ENCODE data around the gene EFHD1.
"Not testable (repeated sequence)": the region's sequence is repeated elsewhere in the genome, so short reads cannot be mapped to it uniquely, and the experiment has no call there.

The EFHD1 gene

DNA sequence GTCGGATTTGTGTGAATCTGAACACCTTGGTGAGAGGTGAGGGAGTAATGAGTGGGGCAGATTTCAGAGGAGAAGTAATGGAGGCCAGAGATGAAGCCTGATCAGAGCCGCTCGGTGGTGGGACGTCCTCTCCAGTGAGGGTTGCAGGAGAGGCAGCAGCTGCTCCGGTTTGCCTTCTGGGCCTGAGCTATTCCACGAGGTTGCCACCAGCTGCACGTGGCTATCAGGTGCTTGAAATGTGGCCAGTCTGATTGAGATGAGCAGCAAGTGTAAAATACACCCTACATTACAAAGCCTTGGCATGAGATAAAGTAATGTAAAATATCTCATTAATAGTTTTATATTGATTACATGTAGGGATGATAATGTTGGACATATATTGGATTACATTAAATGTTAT is 10.8 kb upstream of the EFHD1 start:
- no peak for DNase-seq

DNA sequence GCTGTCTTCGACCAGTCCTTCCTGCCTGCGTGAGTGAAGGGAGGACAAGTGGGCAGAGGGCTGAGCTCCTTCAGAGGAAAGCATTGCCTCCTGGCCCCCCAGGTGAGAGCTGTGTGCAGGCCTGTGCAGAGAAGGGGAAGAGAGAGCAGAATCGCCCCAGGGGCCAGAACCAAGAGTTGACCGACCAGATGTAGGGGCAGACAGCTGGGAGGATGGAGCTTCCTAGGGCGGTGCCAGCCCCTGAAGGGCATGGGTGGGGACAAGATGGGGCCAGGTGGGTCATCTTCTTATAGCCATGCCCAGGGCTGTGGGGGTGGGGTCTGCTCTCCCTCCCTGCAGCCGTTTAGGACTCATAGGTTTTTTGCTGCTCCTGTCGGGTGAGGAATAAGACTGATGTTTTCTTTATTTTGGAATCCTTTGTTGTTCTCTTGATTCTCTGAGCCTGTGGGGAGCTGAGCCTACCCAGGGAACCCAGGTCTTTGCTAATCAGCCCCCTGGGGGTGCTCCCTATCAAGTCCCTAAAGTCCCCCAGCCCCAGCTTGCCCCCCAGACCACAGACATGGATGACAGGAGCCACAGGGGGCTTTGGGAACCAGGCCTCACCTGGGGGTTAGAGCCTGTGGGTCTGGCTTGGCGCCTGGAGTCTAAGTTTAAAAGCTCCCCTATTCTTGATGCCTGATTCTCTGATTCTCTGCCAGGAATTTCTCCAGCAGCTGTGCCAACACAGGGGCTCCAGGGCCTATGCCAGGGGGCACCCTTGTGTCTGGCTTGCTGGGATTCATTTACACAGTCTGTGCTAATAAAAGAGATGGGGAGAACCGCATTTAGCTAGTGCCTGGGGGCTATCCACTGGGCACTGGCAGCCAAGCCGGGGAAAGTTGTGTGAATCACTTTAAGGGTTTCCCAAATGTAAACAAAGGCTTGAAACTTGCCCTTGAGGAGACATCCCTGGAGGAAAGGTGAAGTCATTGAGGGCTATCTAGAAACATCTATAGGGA is 9.3 kb upstream of the EFHD1 start:
- DNase-seq, result no peak

DNA sequence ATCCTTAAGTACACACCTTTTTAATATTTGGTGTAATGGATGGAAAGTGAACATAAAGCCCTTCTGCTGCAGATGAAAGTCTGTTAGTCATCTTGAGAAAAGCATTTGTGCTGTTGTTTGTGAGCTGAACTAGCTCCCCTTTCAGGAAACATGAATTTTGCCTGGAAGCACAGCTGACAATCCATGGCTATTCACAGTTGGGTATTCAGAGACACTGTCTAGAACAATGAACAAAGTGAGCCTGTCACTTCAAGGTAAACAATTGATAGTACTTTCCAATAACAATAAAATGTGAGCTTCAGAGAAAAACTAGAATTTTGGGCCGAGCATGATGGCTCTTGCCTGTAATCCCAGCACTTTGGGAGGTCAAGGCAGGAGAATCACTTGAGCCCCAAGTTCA is 6.8 kb upstream of the EFHD1 start:
- no peak for DNase-seq

DNA sequence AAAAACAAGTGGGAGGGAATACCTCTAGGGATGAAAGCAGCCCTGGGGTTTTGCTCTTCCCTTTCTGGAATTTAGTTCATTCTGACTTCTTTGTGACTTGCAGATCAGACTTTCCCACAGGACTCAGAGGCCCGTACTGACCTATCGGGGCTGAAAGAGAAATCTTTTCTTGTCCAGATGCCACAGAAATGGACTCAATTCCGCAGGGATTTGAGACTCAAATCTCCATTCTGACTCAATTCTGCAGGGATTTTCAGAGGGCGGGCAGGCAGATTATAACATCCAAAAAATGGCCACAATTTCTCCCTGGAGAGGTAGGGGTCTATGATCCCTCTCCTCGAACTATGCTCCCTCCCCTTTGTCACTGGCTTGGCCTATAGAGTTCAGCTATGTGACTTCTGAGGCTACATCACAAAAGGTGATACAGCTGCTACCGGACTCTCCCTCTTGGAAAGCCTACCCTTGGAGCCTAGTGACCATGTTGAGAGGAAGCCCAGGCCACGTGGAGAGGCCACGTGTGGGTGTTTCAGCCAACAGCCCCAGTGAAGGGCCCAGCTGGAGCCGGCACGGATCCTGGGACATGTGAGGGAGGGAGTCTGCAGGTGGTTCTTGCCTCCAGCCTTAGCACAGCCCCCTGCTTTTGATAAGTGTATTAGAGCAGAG is 4.8 kb upstream of the EFHD1 start:
- no peak for DNase-seq

DNA sequence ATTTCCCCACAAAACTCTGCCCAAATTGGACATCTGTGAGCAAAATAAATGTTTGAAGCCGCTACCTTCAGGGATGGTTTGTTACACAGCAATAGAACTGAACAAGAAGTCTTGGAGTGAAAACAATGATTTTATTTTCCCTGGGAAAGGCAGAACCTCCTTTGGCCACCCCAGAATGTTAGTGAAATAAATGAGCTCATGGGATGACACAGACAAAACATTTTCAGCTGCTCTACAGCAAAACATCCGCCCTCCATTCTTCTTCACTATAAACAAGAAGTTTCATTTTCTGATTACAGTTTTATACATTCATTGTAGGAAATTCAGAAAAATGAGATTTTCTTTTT is 4.3 kb upstream of the EFHD1 start:
- DNase-seq, result no peak

DNA sequence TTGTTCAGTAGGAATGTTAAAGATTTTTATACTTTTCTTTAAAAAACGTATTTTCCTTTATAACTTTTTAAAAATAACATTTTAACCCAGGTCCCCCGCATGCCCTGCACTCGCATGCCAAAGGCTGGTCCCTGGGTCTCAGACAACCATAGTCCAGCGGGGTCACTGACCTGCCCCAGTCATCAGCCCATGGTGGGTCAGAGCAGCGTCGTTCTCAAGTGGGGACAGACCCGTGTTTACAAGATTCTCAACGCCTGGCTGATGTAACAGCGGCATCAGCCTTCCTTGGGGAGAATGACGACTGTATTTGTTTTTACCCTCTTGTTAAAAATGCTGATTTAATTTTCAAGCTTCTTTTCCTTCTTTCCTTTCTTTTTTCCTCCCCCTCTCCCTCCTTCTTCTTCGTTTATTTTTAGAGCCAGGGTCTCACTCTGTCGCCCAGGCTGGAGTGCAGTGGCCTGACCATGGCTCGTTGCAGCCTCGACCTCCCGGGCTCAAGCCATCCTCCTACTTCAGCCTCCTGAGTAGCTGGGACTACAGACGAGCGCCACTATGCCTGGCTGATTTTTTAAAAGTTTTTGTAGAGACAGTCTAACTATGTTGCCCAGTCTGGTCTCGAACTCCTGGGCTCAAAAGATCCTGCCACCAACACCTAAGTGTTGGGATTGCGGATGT is 1.0 kb upstream of the EFHD1 start:
- no peak for DNase-seq

DNA sequence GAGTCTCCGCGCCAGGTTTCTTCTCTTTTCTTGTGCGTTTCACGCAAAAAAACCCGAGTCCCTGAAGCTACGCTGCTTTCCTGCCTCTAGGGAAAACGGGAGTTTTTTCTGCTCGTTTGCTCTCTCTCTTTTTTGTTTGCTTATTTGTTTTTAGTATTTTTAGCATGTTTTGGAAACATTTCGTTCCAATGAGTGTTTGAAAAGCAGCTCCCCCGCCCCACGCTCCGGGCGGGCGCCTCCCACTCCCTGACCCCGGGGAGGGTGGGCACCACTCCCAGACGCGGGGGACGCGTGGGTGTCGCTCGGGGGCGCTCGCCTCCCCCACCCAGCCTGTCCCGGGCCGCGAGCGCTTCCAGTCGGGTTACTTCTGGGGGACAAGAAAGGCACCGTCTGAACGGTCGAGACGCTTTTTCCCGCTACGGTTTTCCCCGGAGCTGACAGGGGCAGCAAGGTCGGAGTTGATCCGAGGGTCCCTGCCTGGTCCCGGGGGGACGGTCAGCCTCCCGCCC is 446 bp upstream of the EFHD1 start:
- no peak for DNase-seq

DNA sequence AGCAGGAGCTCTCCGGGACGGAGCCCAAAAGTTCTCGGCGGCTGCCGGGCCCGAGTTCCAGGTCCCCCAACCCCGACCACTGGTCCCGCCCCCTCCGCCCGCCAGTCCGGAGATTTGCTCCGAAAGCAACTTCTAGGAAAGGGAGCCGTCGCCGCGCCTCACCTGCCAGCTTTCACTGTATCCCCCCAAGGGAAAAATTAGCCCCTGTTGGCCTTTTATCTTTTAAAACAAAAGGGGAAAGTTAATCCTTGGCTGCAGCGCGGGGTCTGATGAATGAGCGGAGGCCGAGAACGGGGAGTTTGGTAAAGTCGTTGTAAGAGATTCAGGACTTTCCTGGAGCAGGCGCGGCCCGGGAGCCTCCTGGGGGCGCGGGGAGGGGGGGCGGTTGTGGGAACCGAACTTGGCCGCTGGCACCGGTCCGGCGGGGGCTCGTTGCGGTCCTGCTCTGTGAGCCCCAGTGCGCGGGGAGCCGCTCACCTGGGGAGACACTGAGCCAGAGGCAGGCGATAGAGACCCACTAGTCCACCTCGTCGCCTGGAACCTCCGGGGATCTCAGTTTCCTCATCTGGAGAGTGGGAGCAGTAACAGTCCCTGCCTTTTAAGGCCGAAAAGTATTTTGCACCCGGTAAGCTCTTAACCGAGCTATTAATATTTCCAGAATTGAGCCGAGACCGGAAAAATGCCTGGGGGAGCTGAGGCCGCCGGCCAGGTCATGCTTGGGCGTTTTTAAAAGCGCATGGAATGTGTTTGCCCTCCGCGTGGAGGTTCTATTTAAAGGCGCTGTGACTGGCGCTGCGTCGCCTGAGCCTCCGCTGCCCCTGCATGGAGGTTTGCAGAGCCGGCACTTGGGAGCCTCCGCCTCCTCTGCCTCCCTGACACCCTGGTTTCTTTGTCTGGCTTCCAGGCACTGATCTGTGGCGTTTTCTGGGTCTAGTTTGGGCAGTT is 1.1 kb downstream of the EFHD1 start:
- no peak for DNase-seq

DNA sequence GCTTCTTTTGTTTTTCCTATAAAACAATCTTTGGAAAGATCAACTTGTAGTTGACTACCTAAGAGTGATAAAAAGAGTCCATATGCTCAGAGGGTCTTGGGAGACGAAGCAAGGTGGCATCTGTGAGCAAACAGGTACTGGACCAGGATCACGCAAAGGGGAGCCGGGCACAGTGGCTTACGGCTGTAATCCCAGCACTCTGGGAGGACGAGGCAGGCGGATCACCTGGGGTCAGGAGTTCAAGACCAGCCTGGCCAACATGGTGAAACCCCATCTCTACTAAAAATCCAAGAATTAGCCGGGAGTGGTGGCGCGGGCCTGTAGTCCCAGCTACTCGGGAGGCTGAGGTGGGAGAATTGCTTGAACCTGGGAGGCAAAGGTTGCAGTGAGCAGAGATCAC is 2.0 kb downstream of the EFHD1 start:
- not testable (repeated sequence) for DNase-seq

DNA sequence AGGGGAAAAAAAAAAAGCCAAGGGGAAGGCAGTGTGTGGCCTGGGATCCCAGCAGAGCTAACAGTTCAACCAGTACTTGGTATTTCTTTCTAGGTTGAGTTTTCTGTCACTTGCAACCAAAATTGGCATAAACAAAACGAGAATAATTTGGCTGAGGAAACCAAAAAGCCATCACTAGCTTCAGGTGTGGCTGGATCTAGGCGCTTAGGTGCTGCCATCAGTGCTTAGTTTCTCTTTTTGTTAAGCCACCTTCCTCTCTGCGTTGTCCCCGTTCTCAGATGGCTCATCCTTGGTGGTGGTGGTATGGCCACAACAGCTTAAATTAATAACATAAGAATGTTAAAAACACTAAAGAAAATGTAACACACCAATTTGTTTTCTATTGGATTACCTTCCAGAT is 2.4 kb downstream of the EFHD1 start:
- DNase-seq, result no peak

DNA sequence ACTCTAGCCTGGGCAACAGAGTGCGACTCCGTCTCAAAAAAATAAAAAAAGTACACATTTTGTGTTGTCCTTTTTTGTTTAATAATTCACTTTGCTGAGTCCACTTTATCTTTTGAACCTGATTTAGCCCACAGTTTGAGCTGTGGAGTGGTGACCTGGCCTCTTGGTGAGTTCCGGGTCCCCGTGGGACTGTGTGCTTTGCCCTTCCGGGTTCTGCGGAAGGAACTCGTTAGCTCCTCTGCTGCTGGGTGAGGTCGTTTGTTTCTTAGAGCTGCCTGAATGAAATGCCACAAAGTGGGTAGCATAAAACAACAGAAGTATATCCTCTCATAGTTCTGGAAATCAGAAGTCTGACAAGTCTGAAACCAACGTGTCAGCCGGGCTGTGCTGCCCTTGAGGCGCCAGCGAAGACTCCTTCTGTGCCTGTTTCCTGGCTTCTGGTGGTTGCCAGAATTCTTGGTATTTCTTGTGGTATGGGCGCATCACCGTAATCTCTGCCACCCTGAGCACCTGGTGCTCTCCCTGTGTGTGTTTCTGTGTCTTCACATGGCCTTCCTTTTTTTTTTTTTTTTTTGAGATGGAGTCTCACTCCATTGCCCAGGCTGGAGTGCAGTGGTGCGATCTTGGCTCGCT is 3.5 kb downstream of the EFHD1 start:
- DNase-seq, result no peak

DNA sequence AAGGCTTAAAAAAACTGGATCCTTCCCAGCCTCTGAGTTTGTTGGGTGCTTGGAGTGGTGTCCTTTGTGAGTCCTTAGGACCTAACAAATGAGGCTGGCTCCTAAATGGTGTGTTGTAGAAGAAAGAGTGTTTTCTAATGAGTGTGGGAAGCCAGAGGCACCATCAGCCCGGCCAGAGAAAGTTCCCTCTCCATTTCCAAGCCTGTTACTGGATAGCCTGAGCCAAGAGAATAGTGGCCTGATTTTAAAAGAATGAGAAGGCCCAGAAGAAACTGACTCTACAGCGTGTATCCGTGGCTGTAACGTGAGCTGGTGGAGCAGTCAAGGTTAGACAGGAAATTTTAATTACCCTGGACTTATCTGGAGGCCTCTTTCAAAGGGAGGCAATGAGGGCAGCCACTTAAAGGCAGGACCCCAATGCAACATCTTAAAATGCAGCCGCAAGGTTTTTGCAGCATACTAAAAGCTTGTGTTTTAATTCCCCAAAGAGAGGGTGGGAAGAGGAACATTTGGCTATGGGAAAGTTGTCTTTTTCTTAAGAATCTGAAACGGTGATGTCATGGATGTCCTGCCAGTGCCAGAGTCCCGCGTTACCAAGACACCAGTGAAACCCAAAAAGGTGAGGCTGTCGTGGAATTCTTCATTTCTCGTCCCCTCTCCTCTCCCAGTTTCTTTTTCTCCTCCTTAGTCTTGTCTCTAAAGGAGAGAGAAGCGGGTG is 4.6 kb downstream of the EFHD1 start:
- no peak for DNase-seq

DNA sequence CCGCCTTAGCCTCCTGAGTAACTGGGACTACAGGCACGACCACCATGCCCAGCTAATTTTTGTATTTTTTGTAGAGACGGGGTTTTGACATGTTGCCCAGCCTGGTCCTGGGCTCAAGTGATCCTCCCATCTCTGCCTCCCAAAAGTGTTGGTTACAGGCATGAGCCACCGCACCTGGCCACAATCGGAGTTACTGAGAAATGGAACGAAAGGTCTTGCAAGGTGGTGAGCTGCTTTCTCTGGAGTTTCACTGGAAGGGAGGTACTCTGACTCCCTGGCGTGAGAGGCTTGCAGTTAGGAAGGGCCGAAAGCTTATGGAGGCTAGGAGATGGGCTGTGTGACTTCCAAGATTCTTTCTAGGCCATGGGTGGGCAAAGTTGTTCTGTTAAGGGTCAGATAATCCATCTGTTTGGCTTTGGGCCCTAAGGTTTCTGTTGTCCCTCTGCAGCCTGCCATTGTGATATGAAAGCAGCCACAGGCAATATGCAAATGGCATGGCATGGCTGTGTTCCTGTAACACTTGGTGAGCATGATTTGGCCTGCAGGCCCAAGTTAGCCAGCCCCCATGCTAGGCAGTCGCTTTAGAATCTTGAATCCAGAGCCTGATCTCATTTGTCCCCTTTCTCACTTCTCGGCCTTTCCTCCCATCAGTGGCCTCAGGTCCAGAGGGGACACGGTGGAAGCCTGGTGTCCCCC is 7.9 kb downstream of the EFHD1 start:
- no peak for DNase-seq

DNA sequence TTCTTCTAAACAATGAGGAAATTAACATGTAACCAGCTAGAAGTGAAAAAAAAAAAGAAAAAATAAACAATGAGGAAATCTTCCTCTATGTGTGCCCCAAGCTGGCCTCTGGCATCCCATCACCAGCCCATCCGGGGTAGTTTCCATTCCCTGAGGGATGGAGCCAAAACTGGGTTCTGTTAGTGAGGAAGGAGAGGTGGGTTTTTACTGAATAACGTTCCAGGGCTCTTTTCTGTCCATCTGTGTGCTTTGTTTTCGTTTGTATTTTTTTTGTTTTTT is 9.7 kb downstream of the EFHD1 start:
- DNase-seq, result no peak

DNA sequence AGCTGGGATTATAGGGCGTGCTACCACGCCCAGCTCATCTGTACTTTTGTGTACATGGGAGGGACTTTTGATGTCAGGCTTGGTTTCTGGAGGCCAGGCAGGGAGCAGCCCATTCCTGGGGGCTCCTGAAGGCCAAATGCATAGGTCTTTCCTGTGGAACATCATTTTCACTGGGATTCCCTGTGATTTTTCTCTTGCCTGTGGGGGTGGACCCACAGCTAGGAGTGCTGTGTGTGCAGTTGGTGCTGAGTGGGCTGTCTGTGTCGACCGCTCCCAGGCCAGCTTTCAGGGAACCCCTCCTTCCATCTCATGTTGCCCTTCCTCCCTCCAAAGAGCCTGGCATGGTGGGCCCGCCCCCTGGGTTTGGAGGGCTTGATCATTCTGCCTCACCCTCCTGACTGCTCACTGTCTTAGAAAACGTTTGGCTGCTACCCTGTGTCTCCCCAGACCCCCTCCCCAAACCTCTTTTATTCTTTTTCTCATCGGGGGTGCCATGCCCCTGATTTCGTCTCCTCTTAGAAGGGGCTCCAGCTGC is 10.5 kb downstream of the EFHD1 start:
- DNase-seq, result no peak

DNA sequence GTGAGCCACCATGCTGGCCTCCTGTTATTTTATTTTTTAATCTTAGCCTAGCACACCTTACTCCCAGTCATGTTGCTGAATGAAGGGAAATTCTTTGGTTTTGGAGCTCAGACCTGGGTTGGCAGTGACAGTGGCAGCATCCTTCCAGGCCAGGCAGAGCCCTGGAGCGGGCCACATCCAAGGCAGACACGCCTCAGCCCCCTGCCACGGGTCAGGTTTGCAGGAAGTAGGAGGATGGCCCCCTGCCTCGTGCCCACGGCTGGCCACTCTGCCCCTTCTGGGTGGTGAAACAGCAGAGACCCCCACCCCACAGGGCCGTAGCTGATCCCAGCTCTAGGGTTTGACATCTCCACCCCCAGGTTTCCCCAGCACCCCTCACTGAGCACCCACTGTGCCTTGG is 11.7 kb downstream of the EFHD1 start:
- no peak for DNase-seq

DNA sequence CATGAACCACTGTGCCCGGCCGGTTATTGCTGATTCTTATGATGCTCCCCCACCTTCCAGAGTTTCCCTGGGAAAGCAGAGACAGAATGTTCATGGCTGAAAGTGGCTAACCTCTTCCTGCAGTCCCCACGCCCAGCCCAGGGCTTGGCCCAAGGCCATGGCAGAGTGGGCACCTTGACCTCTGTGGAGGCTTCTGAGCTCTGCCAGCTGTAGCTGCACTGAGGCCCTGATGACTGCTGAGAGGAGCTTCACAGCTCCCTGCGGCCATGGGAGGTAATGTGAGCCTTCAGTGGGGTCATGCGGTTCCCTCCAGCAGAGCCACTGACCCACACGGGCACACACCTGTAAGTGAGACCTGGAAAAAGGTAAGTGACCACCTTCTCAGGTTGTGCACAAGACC is 13.3 kb downstream of the EFHD1 start:
- DNase-seq, result no peak

DNA sequence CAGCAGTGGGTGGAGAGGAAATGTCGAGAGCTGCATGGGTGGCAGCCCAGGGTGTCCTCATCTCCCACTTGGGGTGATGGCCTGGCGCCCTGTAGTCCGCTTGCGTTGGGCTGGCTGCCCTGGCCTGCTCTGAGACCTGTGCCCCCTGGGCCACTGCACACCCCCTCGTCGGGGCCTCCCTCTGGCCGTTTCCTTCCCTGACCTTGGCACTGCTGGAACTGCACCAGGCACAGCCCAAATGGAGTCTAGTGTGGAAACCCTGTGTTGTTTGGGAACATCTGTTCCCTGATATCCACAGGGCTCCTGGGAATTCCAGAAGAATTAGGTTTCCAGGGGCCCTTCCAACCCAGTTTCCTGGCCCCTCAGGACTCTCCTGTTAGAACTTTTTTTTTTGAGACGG is 13.9 kb downstream of the EFHD1 start:
- DNase-seq, result no peak

DNA sequence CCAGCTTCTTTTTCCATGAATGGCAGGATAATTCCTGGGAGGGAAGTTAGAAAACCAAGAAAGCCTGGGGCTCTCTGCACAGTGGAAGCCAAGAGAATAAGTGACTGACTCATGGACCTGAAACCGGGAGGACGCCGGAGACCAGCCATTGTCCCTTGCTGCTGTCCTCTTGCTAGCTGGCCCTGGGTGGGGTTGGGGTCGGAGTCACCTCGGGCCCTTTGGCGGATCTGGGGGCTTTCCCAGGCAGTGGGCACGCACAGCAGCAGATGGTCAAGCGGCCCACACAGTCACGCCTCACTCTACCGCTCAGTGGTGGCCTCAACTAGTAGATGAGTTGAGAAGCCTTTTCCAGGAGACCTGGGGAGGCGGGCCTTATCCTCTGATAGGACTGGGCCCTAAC is 15.6 kb downstream of the EFHD1 start:
- no peak for DNase-seq

DNA sequence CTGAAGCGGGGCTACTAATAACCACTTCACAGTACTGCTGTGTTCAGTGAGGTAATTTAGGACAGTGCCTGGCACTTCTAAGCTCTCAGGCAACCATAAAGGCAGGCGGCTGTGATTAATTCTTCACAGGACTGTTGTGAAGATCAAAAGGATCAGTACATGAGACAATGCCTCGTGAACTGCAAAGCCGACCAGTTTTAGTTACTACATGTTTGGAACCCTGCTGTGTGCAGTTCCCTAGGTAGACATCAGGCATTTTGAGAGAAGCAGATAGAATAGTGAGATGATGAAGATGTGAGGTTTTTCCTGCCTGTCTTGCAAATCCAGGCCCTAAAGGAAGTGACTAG is 19.1 kb downstream of the EFHD1 start:
- DNase-seq, result no peak

DNA sequence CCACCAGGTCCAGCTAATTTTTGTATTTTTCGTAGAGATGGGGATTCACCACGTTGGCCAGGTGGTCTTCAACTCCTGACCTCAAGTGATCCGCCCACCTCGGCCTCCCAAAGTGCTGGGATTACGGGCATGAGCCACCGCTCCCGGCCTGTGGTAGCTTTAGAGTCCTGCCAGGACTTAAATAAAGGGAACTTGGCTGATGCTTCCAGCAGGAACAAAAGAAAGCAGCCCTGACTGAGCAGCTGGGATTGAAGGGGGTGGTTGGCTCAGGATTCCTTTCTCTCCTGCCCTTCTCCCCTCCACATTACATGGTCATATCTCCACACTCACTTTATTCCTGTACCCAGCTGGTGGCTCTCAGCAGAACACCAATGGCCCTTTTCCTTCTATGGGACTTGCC is 20.0 kb downstream of the EFHD1 start:
- no peak for DNase-seq

Measured in SIG-M5 (cell line).